B cell (primary cell): ENCODE results near the gene GHRL.

ENCODE experiments used
- CTCF ChIP-seq: fragments of 200-600 bp; IDR thresholded peaks from one replicate; pipeline ENCODE4 v1.8.0; 2022; ENCODE audit warnings: antibody characterized with exemption, mild to moderate bottlenecking
- EZH2 ChIP-seq: IDR thresholded peaks from 2 replicates; pipeline ENCODE4 v1.6.1; 2012; ENCODE audit warnings: borderline replicate concordance, low read depth, mild to moderate bottlenecking, moderate library complexity, low read length; ENCODE audit not compliant: insufficient read depth, poor library complexity, severe bottlenecking

- TF ChIP-seq CTCF (peak; percentile 56), EZH2 (no peak)
Measured at GRCh38 chr3:10322352-10322710, 29.6 kb upstream of the GHRL start.
